HEK293T (cell line): ENCODE results near the gene GINS1.

Source experiments
- ARNT ChIP-seq: fragments of 450-650 bp; IDR thresholded peaks from 2 replicates; pipeline ENCODE4 v1.6.1; 2017; ENCODE audit warnings: mild to moderate bottlenecking
- BHLHE40 ChIP-seq: fragments of 450-650 bp; IDR thresholded peaks from 2 replicates; pipeline ENCODE4 v1.6.1; 2016; ENCODE audit warnings: mild to moderate bottlenecking, moderate library complexity, borderline replicate concordance
- CTBP1 ChIP-seq: fragments of 450-650 bp; IDR thresholded peaks from 2 replicates; pipeline ENCODE4 v1.6.1; 2016; ENCODE audit warnings: borderline replicate concordance
- FOXA1 ChIP-seq: fragments of 450-650 bp; IDR thresholded peaks from 2 replicates; pipeline ENCODE4 v1.6.1; 2016; ENCODE audit warnings: mild to moderate bottlenecking
- HDGF ChIP-seq: fragments of 450-650 bp; IDR thresholded peaks from 2 replicates; pipeline ENCODE4 v1.6.1; 2017; ENCODE audit warnings: antibody characterized with exemption, borderline replicate concordance
- LEF1 ChIP-seq: fragments of 450-650 bp; IDR thresholded peaks from 2 replicates; pipeline ENCODE4 v1.6.1; 2017; ENCODE audit warnings: mild to moderate bottlenecking, borderline replicate concordance
- NFRKB ChIP-seq: fragments of 450-650 bp; IDR thresholded peaks from 2 replicates; pipeline ENCODE4 v1.6.1; 2016; ENCODE audit warnings: mild to moderate bottlenecking, moderate library complexity
- SP1 ChIP-seq: fragments of 450-650 bp; IDR thresholded peaks from 2 replicates; pipeline ENCODE4 v1.6.1; 2017
- SUZ12 ChIP-seq: fragments of 450-650 bp; IDR thresholded peaks from 2 replicates; pipeline ENCODE4 v1.6.1; 2016; ENCODE audit warnings: mild to moderate bottlenecking
- TARDBP ChIP-seq: fragments of 450-650 bp; IDR thresholded peaks from 2 replicates; pipeline ENCODE4 v1.6.1; 2016
- ZNF384 ChIP-seq: fragments of 450-650 bp; IDR thresholded peaks from 2 replicates; pipeline ENCODE4 v1.6.1; 2016
- TF ChIP-seq, protein P1 (sequence below): fragments of 450-650 bp; IDR thresholded peaks from 2 replicates; pipeline ENCODE4 v1.6.1; 2016

DNA sequence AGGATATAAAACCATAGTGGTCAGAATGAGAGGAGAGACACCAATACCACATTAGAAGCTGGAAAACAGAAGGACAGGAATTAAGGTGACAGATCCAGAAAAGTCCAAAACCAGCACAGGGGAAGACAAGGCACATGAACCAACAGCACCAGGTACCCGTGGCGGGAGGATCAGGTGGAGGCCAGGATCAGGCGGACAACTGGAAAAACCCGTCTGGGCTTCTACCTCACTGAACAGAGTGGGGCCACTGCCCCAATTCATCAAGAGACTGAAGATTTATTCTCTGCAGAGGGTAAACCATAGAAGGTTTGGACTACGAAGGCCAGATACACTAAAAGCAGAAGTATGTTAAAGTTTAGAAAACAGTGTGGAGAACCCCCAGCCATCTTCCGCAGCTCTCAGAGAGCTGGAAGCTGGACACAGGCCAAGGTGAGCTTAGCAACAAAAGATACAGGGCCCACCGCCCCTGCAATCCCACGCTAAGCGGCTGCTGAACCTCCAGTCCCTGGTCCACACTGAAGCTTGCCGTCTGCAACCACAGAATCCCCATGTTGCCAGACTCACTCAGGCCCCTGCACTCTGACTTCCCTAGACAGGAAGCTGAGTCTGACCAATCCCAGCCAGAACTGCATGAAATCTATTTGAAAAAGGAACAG is 46.7 kb upstream of the GINS1 start:
- TF ChIP-seq SUZ12 = no peak
- TF ChIP-seq HDGF = no peak
- no peak for TF ChIP-seq TARDBP
- TF ChIP-seq SP1 = no peak
- TF ChIP-seq LEF1 = no peak
- TF ChIP-seq CTBP1 = no peak
- no peak for TF ChIP-seq ZNF384
- TF ChIP-seq NFRKB = no peak
- no peak for TF ChIP-seq ARNT
- TF ChIP-seq, protein P1, sequence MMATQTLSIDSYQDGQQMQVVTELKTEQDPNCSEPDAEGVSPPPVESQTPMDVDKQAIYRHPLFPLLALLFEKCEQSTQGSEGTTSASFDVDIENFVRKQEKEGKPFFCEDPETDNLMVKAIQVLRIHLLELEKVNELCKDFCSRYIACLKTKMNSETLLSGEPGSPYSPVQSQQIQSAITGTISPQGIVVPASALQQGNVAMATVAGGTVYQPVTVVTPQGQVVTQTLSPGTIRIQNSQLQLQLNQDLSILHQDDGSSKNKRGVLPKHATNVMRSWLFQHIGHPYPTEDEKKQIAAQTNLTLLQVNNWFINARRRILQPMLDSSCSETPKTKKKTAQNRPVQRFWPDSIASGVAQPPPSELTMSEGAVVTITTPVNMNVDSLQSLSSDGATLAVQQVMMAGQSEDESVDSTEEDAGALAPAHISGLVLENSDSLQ = no peak
- TF ChIP-seq BHLHE40 = no peak
- TF ChIP-seq FOXA1 = no peak
